Ectodermal cell (in vitro differentiated cells): ENCODE results near the gene DIP2C.

Source experiments
- H3K27ac ChIP-seq: 2 replicates; pipeline ENCODE4 v1.7.0; 2013; ENCODE audit warnings: mild to moderate bottlenecking, low read depth, low read length; ENCODE audit not compliant: insufficient read depth, poor library complexity, severe bottlenecking
- H3K27me3 ChIP-seq: 2 replicates; pipeline ENCODE4 v1.7.0; 2013; ENCODE audit warnings: mild to moderate bottlenecking, low read length; ENCODE audit not compliant: insufficient read depth, control insufficient read depth, poor library complexity, severe bottlenecking
- H3K36me3 ChIP-seq: one replicate; pipeline ENCODE4 v1.7.0; 2013; ENCODE audit warnings: low read length; ENCODE audit not compliant: control insufficient read depth, insufficient read depth
- H3K4me1 ChIP-seq: one replicate; pipeline ENCODE4 v1.7.0; 2013; ENCODE audit warnings: low read length; ENCODE audit not compliant: control insufficient read depth, insufficient read depth
- H3K4me3 ChIP-seq: 2 replicates; pipeline ENCODE4 v1.7.0; 2013; ENCODE audit warnings: low read depth, low read length, control low read depth; ENCODE audit not compliant: insufficient read depth
- H3K9me3 ChIP-seq: 2 replicates; pipeline ENCODE4 v1.7.0; 2013; ENCODE audit warnings: mild to moderate bottlenecking, low read length, moderate library complexity; ENCODE audit not compliant: control insufficient read depth
- WGBS, 2 experiments: methylation state at CpG; one replicate each; pipeline ENCODE4 v1.1.7; 2013; ENCODE audit warnings: missing lambda C conversion rate in 2 of 2; 5-methylcytosine and 5-hydroxymethylcytosine counted together

DIP2C gene

DNA sequence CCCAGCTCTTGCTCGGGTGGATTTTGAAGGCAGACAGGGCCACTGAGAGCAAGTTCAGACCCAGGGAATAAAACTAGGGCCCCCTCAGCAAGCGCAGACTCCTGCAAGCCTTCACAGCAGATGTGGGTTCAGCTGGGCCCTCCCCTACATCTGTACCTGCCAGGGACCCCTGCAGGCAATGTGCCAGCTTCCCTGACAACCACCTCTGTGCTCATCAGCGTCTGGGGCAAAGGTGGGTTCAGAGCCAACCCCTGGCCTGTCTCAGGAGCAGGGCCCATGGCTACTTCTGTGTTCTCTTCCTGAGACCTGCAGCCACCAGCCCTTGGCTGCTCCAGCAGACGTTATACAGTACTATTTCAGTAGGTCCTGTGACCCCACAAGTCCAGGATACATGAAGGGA, 189.5 kb downstream of the DIP2C start:
- no peaks in the 10 kb centered on the region for H3K27me3 ChIP-seq
- H3K36me3 ChIP-seq, result no peaks in the 10 kb centered on the region
- no peaks in the 10 kb centered on the region for H3K9me3 ChIP-seq
- 77 to 86% methylated on average over 4 of the region's 4 CpGs for WGBS, 2 experiments
- no peak overlapping the region for H3K4me3 ChIP-seq
- peaks cover 5% of the 10 kb centered on the region for H3K4me1 ChIP-seq
- no peak overlapping the region for H3K27ac ChIP-seq

DNA sequence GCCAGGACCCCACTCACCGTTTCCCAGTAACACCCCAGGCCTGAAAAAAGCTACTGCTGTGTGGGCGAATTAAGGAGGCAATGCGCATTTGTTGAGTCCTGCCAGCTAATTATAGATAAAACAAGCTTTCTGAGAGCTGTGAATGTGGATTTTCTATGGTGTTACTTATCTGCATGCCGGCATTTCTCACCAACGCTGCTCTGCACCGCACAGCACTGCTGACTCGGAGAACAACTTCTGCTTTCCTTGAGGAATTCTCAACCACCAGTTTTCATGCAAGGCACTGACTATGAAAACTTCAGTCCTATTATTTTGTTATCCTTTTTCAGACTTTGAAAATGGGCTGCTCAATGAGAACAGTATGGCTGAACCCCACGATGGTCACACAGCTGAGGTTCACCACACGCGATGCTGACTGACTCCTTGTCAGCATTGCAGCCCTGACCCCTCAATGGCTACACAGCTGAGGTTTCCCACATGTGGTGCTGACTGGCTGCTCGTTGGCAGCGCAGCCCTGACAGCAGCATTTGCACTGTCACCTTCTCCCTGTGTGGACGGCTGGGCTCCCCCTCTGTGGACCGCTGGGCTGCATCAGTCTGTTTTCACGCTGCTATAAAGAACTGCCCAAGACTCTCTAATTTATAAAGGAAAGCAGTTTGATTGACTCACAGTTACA, 190.6 kb downstream of the DIP2C start:
- WGBS, 2 experiments, result 81 to 85% methylated on average over 15 of the region's 15 CpGs
- no peak overlapping the region for H3K27ac ChIP-seq

DNA sequence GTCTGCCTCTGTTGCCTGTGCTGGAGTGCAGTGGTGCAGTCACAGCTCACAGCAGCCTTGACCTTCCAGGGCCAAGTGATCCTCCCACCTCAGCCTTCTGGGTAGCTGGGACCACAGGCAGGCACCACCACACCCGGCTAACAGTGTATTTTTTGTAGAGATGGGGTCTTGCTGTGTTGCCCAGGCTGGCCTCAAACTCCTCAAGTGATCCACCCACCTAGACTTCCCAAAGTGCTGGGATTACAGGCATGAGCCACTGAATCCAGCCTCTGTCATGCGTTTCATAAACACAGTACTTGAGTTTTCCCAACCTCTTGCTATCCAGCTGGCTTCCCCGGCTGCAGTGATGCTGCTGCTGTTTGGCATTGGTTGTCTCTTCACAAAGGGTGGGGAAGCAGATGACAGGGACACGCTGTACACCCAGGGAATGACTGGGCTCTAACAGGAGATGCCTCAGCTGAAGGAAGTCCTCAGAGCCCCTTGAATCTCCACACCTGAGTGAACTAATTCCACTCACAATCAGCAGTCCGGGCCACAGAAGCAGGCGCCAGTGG, 191.5 kb downstream of the DIP2C start:
- Histone ChIP-seq H3K36me3 (no peaks in the 10 kb centered on the region), H3K4me1 (peaks cover 8% of the 10 kb centered on the region), H3K27me3 (no peaks in the 10 kb centered on the region), H3K4me3 (no peak overlapping the region), H3K9me3 (no peaks in the 10 kb centered on the region), H3K27ac (no peak overlapping the region)
- 92% methylated on average over 6 of the region's 6 CpGs for WGBS, 2 experiments

More for the DNA sequence above, 190.6 kb downstream of the DIP2C start:
- Histone ChIP-seq H3K9me3 (no peaks in the 10 kb centered on the region), H3K4me3 (no peak overlapping the region), H3K27me3 (no peaks in the 10 kb centered on the region), H3K36me3 (no peaks in the 10 kb centered on the region), H3K4me1 (peaks cover 5% of the 10 kb centered on the region)

DNA sequence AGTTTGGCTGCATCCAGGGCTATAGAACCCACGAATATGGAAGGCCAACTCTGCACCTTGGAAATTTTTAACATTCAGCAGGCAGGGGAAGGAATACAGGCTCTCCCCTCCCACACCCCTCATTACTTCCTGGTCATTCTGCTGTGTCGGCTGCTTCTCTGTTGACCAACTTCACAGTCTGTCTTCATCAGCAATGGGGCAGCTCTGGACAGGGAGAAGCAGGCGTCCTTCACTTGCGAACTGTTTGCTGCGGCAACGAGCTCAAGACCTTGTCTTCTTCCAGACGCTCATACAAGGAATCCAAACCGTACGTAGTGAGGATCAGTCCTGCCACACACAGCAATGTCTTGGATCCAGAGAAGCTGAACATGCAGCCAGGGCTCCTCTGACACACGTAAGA, 192.2 kb downstream of the DIP2C start:
- H3K4me1 ChIP-seq, result peaks cover 14% of the 10 kb centered on the region
- 94 to 95% methylated on average over 10 of the region's 10 CpGs for WGBS, 2 experiments
- no peak overlapping the region for H3K27ac ChIP-seq
- no peaks in the 10 kb centered on the region for H3K36me3 ChIP-seq
- H3K9me3 ChIP-seq, result no peaks in the 10 kb centered on the region
- no peaks in the 10 kb centered on the region for H3K27me3 ChIP-seq
- H3K4me3 ChIP-seq, result no peak overlapping the region

DNA sequence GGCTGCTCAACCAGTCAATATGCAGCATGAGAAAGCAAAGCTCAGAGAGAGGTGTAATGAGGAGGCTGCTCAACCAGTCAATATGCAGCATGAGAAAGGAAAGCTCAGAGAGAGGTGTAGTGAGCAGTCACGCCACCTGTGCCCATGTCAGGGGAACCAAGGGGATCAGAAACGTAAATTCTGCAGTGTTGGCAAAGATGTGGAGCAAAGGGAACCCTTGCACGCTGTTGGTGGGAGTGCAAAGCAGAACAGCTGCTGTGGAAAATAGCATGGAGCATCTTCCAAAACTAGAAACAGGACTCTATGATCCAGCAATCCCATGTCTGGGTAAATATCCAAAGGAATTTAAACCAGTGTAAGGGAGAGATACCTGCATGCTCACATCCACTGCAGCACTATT, 194.9 kb downstream of the DIP2C start:
- WGBS, 2 experiments, result 91 to 97% methylated on average over 3 of the region's 3 CpGs

DNA sequence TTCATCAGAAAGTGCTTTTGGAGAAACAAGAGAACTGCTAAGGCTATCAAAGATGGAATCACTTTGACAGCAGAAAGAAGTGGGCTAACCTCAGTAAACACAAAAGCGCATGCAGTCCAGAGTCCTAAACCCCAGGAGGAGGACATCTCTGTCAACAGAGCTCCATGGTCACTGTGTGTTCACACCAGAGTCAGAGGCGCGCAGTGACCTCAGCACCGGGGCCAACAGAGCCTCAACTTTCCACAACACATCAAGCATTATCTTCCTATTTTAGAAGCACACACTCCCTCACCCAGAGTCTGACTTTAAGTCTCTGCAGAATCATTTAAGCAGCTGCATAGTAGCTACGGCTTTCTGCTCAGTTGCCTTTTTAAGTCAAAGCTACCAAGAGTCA, 195.3 kb downstream of the DIP2C start:
- Histone ChIP-seq H3K27ac (no peak overlapping the region), H3K4me1 (peaks cover 18% of the 10 kb centered on the region), H3K27me3 (no peaks in the 10 kb centered on the region), H3K36me3 (no peaks in the 10 kb centered on the region), H3K4me3 (no peak overlapping the region), H3K9me3 (no peaks in the 10 kb centered on the region)
- WGBS, 2 experiments, result 96 to 97% methylated on average over 5 of the region's 5 CpGs

More for the DNA sequence above, 194.9 kb downstream of the DIP2C start:
- Histone ChIP-seq H3K9me3 (no peaks in the 10 kb centered on the region), H3K27me3 (no peaks in the 10 kb centered on the region), H3K4me1 (peaks cover 18% of the 10 kb centered on the region), H3K27ac (no peak overlapping the region), H3K36me3 (no peaks in the 10 kb centered on the region), H3K4me3 (no peak overlapping the region)

DNA sequence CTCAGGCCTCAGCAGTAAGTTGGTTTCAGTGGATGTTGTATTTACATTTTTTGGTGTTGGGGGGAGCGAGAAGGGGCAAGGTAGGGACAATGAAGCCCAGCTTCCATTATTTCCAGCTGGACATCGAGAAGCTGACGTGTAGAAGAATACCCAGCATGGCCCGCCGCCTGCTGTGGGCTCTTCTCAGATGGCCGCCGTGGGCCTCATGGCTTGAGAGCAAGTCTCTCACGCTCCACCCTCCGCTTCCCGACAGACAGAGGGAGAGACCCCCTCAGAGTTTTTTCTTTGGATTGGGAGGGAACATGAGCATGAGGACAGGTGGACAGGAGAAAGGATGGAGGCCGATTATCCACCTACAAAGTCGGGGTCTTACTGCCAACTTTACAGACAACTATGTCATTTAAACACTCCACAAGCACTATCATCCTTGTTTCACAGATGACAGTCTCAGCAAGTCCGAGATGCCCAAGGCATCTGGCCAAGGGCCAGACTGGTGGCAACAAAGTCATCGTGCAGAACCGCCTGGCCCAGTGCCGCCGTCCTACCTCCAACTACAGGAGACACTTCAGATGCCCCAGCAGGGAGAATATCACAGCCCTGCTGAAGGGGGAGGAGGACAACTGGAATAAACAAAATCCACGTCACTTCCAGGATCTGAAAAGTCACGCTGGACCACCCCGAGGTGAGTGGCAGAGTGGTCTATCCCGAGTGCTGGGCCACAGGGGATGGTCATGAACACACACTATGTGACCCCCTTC, 195.9 kb downstream of the DIP2C start:
- H3K36me3 ChIP-seq, result no peaks in the 10 kb centered on the region
- no peak overlapping the region for H3K27ac ChIP-seq
- WGBS, 2 experiments, result 87 to 89% methylated on average over 18 to 21 of the region's 21 CpGs
- peaks cover 18% of the 10 kb centered on the region for H3K4me1 ChIP-seq
- no peaks in the 10 kb centered on the region for H3K27me3 ChIP-seq
- H3K9me3 ChIP-seq, result no peaks in the 10 kb centered on the region
- no peak overlapping the region for H3K4me3 ChIP-seq

DNA sequence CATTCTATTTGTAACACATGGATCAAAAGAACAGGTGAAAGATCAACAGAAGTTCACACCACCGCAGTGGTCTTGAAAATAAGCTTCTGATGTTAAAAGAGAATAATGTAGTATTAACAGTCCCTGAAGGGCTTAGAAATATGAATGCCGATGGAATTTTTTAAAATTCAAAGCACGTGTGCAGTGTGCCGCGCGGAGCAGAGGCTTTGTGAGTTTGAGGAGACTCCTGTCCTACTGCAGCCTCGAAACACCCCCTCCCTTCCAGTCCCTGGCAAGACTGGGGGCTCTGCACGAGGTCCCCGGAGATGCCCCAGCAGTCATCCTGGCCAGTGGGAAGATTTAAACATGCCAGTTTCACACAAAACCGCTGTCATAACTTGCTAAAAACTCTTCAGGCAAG, 196.6 kb downstream of the DIP2C start:
- Histone ChIP-seq H3K27me3 (no peaks in the 10 kb centered on the region), H3K4me1 (peaks cover 18% of the 10 kb centered on the region), H3K36me3 (no peaks in the 10 kb centered on the region), H3K4me3 (no peak overlapping the region), H3K9me3 (no peaks in the 10 kb centered on the region), H3K27ac (no peak overlapping the region)
- whole genome bisulfite sequencing, 2 experiments, result 92 to 94% methylated on average over 10 of the region's 10 CpGs

DNA sequence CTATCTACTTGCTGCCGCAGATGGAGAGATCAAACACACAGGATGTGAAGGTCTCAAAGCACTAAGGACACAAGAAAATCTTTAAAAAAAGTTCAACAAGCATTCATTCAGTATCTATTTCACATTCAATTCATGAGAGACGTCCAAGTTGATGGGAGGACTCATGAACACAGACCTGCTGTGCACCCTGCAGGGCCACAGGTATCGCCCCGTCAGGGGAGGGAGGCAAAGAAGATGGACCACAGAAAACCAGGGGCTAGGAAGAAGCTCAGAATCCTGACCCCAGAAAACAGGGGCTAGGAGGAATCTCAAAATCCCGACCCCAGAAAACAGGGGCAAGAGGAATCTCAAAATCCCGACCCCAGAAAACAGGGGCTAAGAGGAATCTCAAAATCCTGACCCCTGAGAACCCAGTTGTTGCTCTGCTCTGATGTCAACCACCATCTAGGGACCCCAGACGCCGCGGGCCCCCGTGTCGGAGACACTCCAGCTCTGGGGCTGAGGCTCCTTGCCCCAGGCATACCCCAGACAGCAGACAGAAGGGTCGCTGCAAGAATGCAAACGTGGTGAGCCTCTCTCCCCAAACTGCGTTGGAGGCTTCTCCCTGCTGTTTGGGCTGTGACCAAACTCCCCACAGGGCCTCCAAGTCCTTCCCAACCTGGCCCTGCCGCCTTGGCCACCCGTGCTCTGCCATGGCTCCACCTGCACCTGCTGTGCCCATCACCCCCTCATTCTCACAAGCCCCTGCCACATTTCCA, 197.6 kb downstream of the DIP2C start:
- H3K27me3 ChIP-seq, result peaks cover 6% of the 10 kb centered on the region
- H3K36me3 ChIP-seq, result no peaks in the 10 kb centered on the region
- WGBS, 2 experiments, result 83 to 84% methylated on average over 16 of the region's 16 CpGs
- H3K4me3 ChIP-seq, result no peak overlapping the region
- peaks cover 23% of the 10 kb centered on the region for H3K4me1 ChIP-seq
- H3K27ac ChIP-seq, result no peak overlapping the region
- no peaks in the 10 kb centered on the region for H3K9me3 ChIP-seq
